Lung (tissue), 12 donors: ENCODE data around the gene LRTM2. TPM values are rescaled to one million over a fixed set of nuclear protein-coding genes. Genes with fewer than 3 reads are reported as not detected.

ENCODE experiments used
- ATAC-seq: fragments of 200-7000 bp; cut with Tn5 transposase; one replicate; pipeline ENCODE4 v1.9.1; 2020; ENCODE audit warnings: moderate number of reproducible peaks; ENCODE audit not compliant: insufficient read depth, low FRiP score
- DNase-seq, 3 donors: peaks; one replicate each; pipeline ENCODE4 v3.0.0-alpha.2; 2013 to 2017
- H3K27ac ChIP-seq, 2 donors: one replicate each; pipeline ENCODE4 v1.5.1; 2013; ENCODE audit warnings: mild to moderate bottlenecking in 2 of 2, moderate library complexity in 2 of 2, control low read depth in 1 of 2, inconsistent platforms in 1 of 2, low read depth in 1 of 2, low read length in 1 of 2
- H3K27me3 ChIP-seq, 3 donors: one replicate each; pipeline ENCODE4 v1.5.1; 2013; ENCODE audit warnings: low read length in 2 of 3; ENCODE audit not compliant: control insufficient read depth in 3 of 3, insufficient read depth in 3 of 3
- H3K36me3 ChIP-seq, 4 donors: one replicate each; pipeline ENCODE4 v1.5.1; 2013; ENCODE audit warnings: low read length in 4 of 4, mild to moderate bottlenecking in 1 of 4, moderate library complexity in 1 of 4; ENCODE audit not compliant: control insufficient read depth in 4 of 4, insufficient read depth in 4 of 4
- H3K4me1 ChIP-seq, 5 donors: one replicate each; pipeline ENCODE4 v1.5.1; 2013; ENCODE audit warnings: low read length in 5 of 5, mild to moderate bottlenecking in 2 of 5, moderate library complexity in 1 of 5; ENCODE audit not compliant: control insufficient read depth in 5 of 5, insufficient read depth in 5 of 5
- H3K4me3 ChIP-seq: one replicate; pipeline ENCODE4 v1.5.1; 2013; ENCODE audit warnings: mild to moderate bottlenecking, control low read depth, moderate library complexity
- H3K9ac ChIP-seq, 2 donors: one replicate each; pipeline ENCODE4 v1.5.1; 2013; ENCODE audit warnings: low read length in 2 of 2, control low read depth in 1 of 2; ENCODE audit not compliant: insufficient read depth in 1 of 2
- H3K9me3 ChIP-seq, 4 donors: one replicate each; pipeline ENCODE4 v1.5.1; 2013; ENCODE audit warnings: low read length in 3 of 4, mild to moderate bottlenecking in 1 of 4, moderate library complexity in 1 of 4; ENCODE audit not compliant: control insufficient read depth in 4 of 4, insufficient read depth in 3 of 4
- CTCF ChIP-seq: IDR thresholded peaks from 2 replicates; pipeline ENCODE4 v1.5.1; 2012; ENCODE audit warnings: mild to moderate bottlenecking; ENCODE audit errors: control extremely low read depth, extremely low read depth
- WGBS, 2 donors: extraction: QIAGEN DNeasy Blood & Tissue Kit; methylation state at CpG; one replicate each; pipeline ENCODE4 v1.1.7; 2013; 5-methylcytosine and 5-hydroxymethylcytosine counted together
- polyA plus RNA-seq, 2 donors: library from polyadenylated mRNA; stranded (reverse); fragments of 200-250 nt; gene quantifications; one replicate each; pipeline ENCODE4 v1.2.1, GENCODE V29; 2013
- total RNA-seq, 2 donors: library from RNA; depleted of rRNA in 1 of 2; stranded (reverse); fragments of >200 nt in 1 of 2; gene quantifications; one replicate each; pipeline ENCODE4 v1.2.1, GENCODE V29; 2014 to 2021
- donor health status: control.
- donor health status: control.
- donor health status: Bipolar disorder and iron deficiency.
- donor health status: healthy.
- donor health status: DM: yes; HTN: yes; CAD: no.

LRTM2 gene
- total and polyA plus RNA-seq, 4 donors = 0.01 to 0.06 TPM; not detected in 2

GRCh38 chr12:1842183-1842904 is 22.0 kb downstream of the LRTM2 start:
- Histone ChIP-seq H3K27ac (no peak overlapping the region), H3K36me3 (no peaks in the 10 kb centered on the region), H3K4me3 (no peak overlapping the region), H3K4me1 (no peaks in the 10 kb centered on the region), H3K9me3 (peaks cover 0 to 5% (median 0%) of the 10 kb centered on the region in 4 donors), H3K27me3 (peaks cover 0 to 11% (median 2%) of the 10 kb centered on the region in 3 donors), H3K9ac (no peak overlapping the region)
- ATAC-seq = no peak
- WGBS, 2 donors = 51 to 59% methylated on average over 18 of the region's 18 CpGs
- TF ChIP-seq CTCF = no peak
- DNase-seq = peak in 1 of 3 donors; percentile 8

- no peak for ATAC-seq
- Histone ChIP-seq H3K27ac (no peak overlapping the region), H3K9me3 (peaks cover 0 to 5% (median 0%) of the 10 kb centered on the region in 4 donors), H3K9ac (no peak overlapping the region), H3K27me3 (peaks cover 0 to 12% (median 2%) of the 10 kb centered on the region in 3 donors), H3K4me1 (no peaks in the 10 kb centered on the region), H3K36me3 (no peaks in the 10 kb centered on the region), H3K4me3 (no peak overlapping the region)
- peak in 1 of 3 donors; percentile 8 for DNase-seq
- TF ChIP-seq CTCF = no peak
- 70 to 81% methylated on average over 16 of the region's 16 CpGs for WGBS, 2 donors
These were observed 22.7 kb downstream of the LRTM2 start for GRCh38 chr12:1842905-1843640.

GRCh38 chr12:1843641-1844005 is 23.3 kb downstream of the LRTM2 start:
- ATAC-seq = no peak
- no peaks in the 10 kb centered on the region for H3K36me3 ChIP-seq
- no peak for TF ChIP-seq CTCF
- no peaks in the 10 kb centered on the region for H3K4me1 ChIP-seq
- WGBS, 2 donors = 52 to 70% methylated on average over 3 of the region's 3 CpGs
- H3K9me3 ChIP-seq = peaks cover 0 to 5% (median 0%) of the 10 kb centered on the region in 4 donors
- peaks cover 0 to 12% (median 2%) of the 10 kb centered on the region in 3 donors for H3K27me3 ChIP-seq
- H3K27ac ChIP-seq = no peak overlapping the region
- H3K4me3 ChIP-seq = no peak overlapping the region
- no peak overlapping the region for H3K9ac ChIP-seq
- DNase-seq = no peak
